CD4-positive, CD25-positive, alpha-beta regulatory T cell (primary cell): ENCODE measurements around the gene IQSEC3. TPM values are rescaled to one million over a fixed set of nuclear protein-coding genes. Genes with fewer than 3 reads are reported as not detected.
"Not testable (repeated sequence)": the region's sequence is repeated elsewhere in the genome, so short reads cannot be mapped to it uniquely, and the experiment has no call there.

Experiments used
- ATAC-seq, 2 donors: fragments of 150-1000 bp; cut with Tn5 transposase; one replicate each; pipeline ENCODE4 v1.10.0; 2021; ENCODE audit warnings: low read depth in 2 of 2, moderate number of reproducible peaks in 2 of 2, moderate library complexity in 1 of 2
- DNase-seq, 3 donors: peaks; one replicate each; pipeline versions ENCODE4 v3.0.0 to v3.0.0-alpha.2; 2012 to 2022; ENCODE audit warnings: mixed read lengths in 1 of 3
- H3K27ac ChIP-seq: one replicate; pipeline ENCODE4 v1.7.0; 2013; ENCODE audit warnings: mild to moderate bottlenecking, low read length; ENCODE audit not compliant: insufficient read depth, poor library complexity, severe bottlenecking
- H3K27me3 ChIP-seq: one replicate; pipeline ENCODE4 v1.7.0; 2013; ENCODE audit warnings: low read length; ENCODE audit not compliant: control insufficient read depth, insufficient read depth
- H3K36me3 ChIP-seq: one replicate; pipeline ENCODE4 v1.7.0; 2013; ENCODE audit warnings: mild to moderate bottlenecking, low read length, moderate library complexity; ENCODE audit not compliant: control insufficient read depth, insufficient read depth
- H3K4me1 ChIP-seq: 2 replicates; pipeline ENCODE4 v1.7.0; 2013; ENCODE audit warnings: mild to moderate bottlenecking, low read length; ENCODE audit not compliant: insufficient read depth, control insufficient read depth, poor library complexity, severe bottlenecking
- H3K4me3 ChIP-seq: one replicate; pipeline ENCODE4 v1.7.0; 2013; ENCODE audit warnings: low read depth, mild to moderate bottlenecking, low read length, moderate library complexity
- H3K9me3 ChIP-seq, 2 experiments: 1 replicate in 1 of 2; 2 replicates in 1 of 2; pipeline ENCODE4 v1.7.0; 2013; ENCODE audit warnings: low read length in 2 of 2, mild to moderate bottlenecking in 1 of 2, moderate library complexity in 1 of 2; ENCODE audit not compliant: control insufficient read depth in 2 of 2
- H3K27ac Mint-ChIP-seq, 3 donors: one replicate each; pipeline ENCODE4 v1.8.0; 2020 to 2022; ENCODE audit warnings: mild to moderate bottlenecking in 3 of 3, mixed read lengths in 3 of 3, moderate library complexity in 2 of 3
- H3K27me3 Mint-ChIP-seq: one replicate; pipeline ENCODE4 v1.8.0; 2022; ENCODE audit warnings: mild to moderate bottlenecking, mixed read lengths
- H3K36me3 Mint-ChIP-seq: one replicate; pipeline ENCODE4 v1.8.0; 2020; ENCODE audit warnings: mixed read lengths
- H3K4me1 Mint-ChIP-seq, 4 donors: one replicate each; pipeline ENCODE4 v1.8.0; 2020 to 2022; ENCODE audit warnings: mixed read lengths in 4 of 4, mild to moderate bottlenecking in 1 of 4
- H3K4me3 Mint-ChIP-seq, 4 donors: one replicate each; pipeline ENCODE4 v1.8.0; 2020 to 2022; ENCODE audit warnings: mild to moderate bottlenecking in 4 of 4, mixed read lengths in 4 of 4, moderate library complexity in 3 of 4
- H3K9me3 Mint-ChIP-seq, 7 donors: one replicate each; pipeline ENCODE4 v1.8.0; 2020 to 2022; ENCODE audit warnings: mixed read lengths in 7 of 7, mild to moderate bottlenecking in 3 of 7, moderate library complexity in 2 of 7
- polyA plus RNA-seq, 4 donors: library from polyadenylated mRNA; unstranded; fragments of 300-500 nt; fragmentation: Illumina TruSeq; gene quantifications; one replicate each; pipeline ENCODE4 v1.2.3, GENCODE V29; 2021
- total RNA-seq: library from RNA; stranded (reverse); gene quantifications from one replicate; pipeline ENCODE4 v1.2.3, GENCODE V29; 2022

Gene IQSEC3
- total and polyA plus RNA-seq, 5 donors from 2014 or later: 0.05 to 0.15 TPM; not detected in 3

DNA sequence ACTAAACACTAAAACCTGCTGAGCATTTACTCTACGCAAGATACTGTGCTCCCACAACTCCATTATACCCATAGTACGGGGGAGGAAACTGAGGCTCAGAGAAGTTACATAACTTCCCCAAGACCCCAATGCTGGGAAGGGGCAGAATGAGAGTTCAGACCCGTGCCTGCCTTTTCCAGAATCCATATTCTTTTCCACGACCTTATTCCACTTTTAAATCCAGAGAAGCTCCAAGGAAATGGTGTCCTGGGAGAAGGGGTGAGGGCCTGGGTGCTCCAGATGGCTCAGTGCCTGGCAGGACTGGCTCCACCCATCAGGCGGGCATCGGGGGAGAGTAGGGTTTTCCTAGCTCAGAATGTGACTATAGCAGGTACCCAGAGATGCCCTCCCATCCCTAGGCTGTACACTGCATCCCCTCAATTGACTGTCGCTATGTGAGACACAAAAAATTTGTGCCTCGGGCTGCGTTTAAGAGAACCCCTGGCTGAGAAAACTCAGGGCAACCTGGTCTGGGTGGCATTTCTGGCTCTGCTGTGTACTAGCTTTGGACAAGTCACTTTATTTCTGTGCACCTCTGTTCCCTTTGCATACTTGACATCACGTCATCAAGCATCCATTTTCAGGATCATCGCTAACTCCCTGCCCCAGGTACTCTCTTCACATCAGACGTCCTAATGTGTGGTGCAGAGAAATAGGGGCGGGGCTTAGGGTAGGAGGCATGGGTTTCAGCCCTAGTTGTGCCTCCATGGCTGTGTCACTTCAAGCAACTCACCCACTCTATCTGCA lies 11.6 kb upstream of the IQSEC3 start:
- Histone ChIP-seq H3K4me1 (no peaks in the 10 kb centered on the region), H3K9me3 (peaks cover 14 to 15% of the 10 kb centered on the region in 2 experiments), H3K27ac (no peak overlapping the region), H3K36me3 (no peaks in the 10 kb centered on the region), H3K27me3 (peaks cover 44% of the 10 kb centered on the region), H3K4me3 (no peak overlapping the region)
- Mint-ChIP-seq H3K27ac (no peak overlapping the region), H3K4me1 (no peaks in the 10 kb centered on the region), H3K9me3 (peaks cover 0 to 25% (median 12%) of the 10 kb centered on the region in 7 donors), H3K27me3 (peaks cover 51% of the 10 kb centered on the region), H3K4me3 (no peak overlapping the region), H3K36me3 (no peaks in the 10 kb centered on the region)
- no peak for DNase-seq
- ATAC-seq: no peak

DNA sequence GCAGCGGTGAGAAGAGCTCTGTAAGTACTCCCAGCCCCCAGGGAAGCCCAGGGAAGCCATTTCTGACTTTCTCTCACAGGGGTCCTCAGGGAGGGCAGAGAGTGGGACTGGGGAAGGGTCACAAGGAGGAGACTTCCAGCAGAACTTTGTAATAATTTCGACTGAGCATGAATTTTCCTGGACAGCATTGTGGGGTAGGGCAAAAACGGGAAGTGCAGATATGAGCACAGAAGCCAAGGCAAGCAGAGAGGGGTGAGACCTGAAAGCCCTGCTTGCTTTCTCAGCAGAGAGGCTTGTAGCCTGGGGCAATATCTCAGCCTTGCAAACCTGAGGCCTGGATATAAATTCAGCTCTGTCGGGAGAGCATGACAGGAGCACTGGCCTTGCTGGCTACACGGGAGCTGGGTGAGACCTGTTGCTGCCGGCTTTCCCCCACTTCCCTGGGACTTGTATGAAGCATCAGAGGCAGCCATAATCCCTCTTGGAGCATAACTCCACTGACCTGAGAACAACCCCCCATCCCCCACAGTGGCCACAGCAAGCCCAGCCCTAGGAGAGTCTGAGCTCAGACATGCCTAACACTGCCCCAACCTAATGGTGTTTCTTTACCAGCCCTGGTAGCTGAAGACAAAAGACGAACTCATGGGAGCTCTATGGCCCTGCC lies 9.8 kb upstream of the IQSEC3 start:
- no peak overlapping the region for H3K4me3 ChIP-seq
- no peak overlapping the region for H3K27ac ChIP-seq
- H3K36me3 ChIP-seq: no peaks in the 10 kb centered on the region
- H3K27me3 Mint-ChIP-seq: peaks cover 70% of the 10 kb centered on the region
- H3K4me1 Mint-ChIP-seq: no peaks in the 10 kb centered on the region
- H3K9me3 Mint-ChIP-seq: peaks cover 3 to 29% (median 15%) of the 10 kb centered on the region in 7 donors
- H3K27ac Mint-ChIP-seq: no peak overlapping the region
- H3K27me3 ChIP-seq: peaks cover 44% of the 10 kb centered on the region
- H3K36me3 Mint-ChIP-seq: no peaks in the 10 kb centered on the region
- H3K4me3 Mint-ChIP-seq: no peak overlapping the region
- no peaks in the 10 kb centered on the region for H3K4me1 ChIP-seq
- H3K9me3 ChIP-seq: peaks cover 14 to 15% of the 10 kb centered on the region in 2 experiments
- DNase-seq: no peak
- ATAC-seq: no peak

DNA sequence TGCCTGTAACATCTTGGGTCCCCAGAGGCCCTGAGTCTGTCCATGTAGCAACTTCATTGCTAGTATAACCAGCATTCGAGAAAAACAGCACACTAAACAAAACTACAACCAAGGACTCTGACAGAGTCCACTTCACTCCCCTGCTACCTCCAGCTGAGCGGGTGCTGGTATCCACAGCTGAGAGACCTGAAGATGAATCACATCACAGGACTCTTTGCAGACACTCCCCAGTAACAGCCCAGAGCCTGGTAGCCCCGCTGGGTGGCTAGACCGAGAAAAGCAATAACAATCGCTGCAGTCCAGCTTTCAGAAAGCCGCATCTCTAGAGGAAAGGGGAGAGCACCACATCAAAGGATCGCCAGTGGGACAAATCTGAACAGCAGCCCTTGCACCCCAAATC lies 9.0 kb upstream of the IQSEC3 start:
- Histone ChIP-seq H3K4me3 (no peak overlapping the region), H3K27me3 (peaks cover 44% of the 10 kb centered on the region), H3K27ac (no peak overlapping the region), H3K36me3 (no peaks in the 10 kb centered on the region), H3K9me3 (peaks cover 14 to 15% of the 10 kb centered on the region in 2 experiments), H3K4me1 (no peaks in the 10 kb centered on the region)
- H3K9me3 Mint-ChIP-seq: peaks cover 3 to 29% (median 15%) of the 10 kb centered on the region in 7 donors
- no peak overlapping the region for H3K27ac Mint-ChIP-seq
- DNase-seq (no peak), ATAC-seq (no peak)
- H3K27me3 Mint-ChIP-seq: peaks cover 71% of the 10 kb centered on the region
- H3K4me3 Mint-ChIP-seq: no peak overlapping the region
- no peaks in the 10 kb centered on the region for H3K36me3 Mint-ChIP-seq
- H3K4me1 Mint-ChIP-seq: no peaks in the 10 kb centered on the region

DNA sequence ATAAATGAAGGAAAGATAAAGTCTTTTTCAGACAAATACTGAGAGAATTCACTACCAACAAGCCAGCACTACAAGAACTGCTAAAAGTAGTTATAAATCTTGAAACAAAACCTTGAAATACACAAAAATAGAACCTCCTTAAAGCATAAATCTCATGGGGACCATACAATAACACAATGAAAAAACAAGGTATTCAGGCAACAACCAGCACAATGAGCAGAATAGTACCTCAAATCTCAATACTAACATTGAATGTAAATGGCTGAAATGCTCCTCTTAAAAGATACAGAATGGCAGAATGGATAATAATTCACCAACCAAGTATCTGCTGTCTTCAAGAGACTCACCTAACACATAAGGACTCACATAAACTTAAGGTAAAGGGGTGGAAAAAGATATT lies 7.7 kb upstream of the IQSEC3 start:
- ATAC-seq: no peak

DNA sequence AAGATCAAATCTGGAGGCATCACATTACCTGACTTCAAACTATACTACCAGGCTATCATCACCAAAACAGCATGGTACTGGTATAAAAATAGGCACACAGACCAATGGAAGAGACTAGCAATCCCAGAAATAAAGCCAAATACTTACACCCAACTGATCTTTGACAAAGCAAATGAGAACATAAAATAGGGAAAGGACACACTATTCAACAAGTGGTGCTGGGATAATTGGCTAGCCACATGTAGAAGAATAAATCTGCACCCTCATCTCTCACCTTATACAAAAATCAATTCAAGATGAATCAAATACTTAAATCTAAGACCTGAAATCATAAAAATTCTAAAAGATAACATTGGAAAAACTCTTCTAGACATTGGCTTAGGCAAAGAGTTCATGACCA lies 4.7 kb upstream of the IQSEC3 start:
- peaks cover 20% of the 10 kb centered on the region for H3K27me3 ChIP-seq
- not testable (repeated sequence) for H3K4me3 ChIP-seq, H3K27ac Mint-ChIP-seq, H3K4me1 Mint-ChIP-seq, DNase-seq, H3K4me1 ChIP-seq, ATAC-seq, H3K27ac ChIP-seq, H3K36me3 ChIP-seq, H3K36me3 Mint-ChIP-seq, H3K4me3 Mint-ChIP-seq
- Mint-ChIP-seq H3K27me3 (peaks cover 54% of the 10 kb centered on the region), H3K9me3 (peaks cover 3 to 25% (median 15%) of the 10 kb centered on the region in 7 donors)
- peaks cover 14 to 15% of the 10 kb centered on the region in 2 experiments for H3K9me3 ChIP-seq

More for the DNA sequence above, 7.7 kb upstream of the IQSEC3 start:
- Histone ChIP-seq H3K4me3 (no peak overlapping the region), H3K4me1 (no peaks in the 10 kb centered on the region), H3K27ac (no peak overlapping the region), H3K9me3 (peaks cover 14 to 15% of the 10 kb centered on the region in 2 experiments), H3K36me3 (no peaks in the 10 kb centered on the region), H3K27me3 (peaks cover 38% of the 10 kb centered on the region)
- Mint-ChIP-seq H3K4me3 (no peak overlapping the region), H3K36me3 (no peaks in the 10 kb centered on the region), H3K27ac (no peak overlapping the region), H3K4me1 (no peaks in the 10 kb centered on the region), H3K9me3 (peaks cover 3 to 29% (median 15%) of the 10 kb centered on the region in 7 donors), H3K27me3 (peaks cover 63% of the 10 kb centered on the region)
- DNase-seq: no peak

DNA sequence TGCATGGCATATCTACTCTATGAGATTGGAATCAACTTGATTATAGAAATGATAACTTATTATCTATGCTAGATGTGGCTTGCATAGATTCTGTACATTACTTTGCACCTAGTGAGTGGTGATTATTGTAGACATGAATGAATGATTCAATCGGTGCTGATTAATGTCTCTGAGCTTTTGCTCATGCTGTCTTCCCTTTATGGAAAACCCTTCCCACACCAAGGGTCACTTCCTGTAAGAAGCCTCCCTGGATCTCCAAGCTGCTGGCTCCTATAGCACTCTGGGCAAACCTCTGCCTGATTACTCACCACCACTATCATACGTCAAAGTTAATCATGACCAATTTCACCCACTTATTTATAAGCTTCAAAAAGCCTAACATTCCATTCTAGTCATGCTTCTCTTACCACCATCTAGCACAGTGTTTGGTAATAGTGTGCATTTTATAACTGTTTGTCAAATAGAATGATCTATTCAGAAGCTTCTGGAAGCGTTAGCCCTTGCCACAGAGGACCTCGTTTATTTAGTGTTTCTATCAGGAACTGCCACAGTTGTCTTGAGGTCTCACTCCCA lies 990 bp upstream of the IQSEC3 start:
- not testable (repeated sequence) for H3K9me3 ChIP-seq, H3K4me1 Mint-ChIP-seq, H3K27ac ChIP-seq, H3K4me3 ChIP-seq, H3K4me3 Mint-ChIP-seq, H3K36me3 Mint-ChIP-seq, H3K9me3 Mint-ChIP-seq, H3K27me3 ChIP-seq, H3K4me1 ChIP-seq, H3K36me3 ChIP-seq, ATAC-seq, DNase-seq, H3K27ac Mint-ChIP-seq
- peaks cover 30% of the 10 kb centered on the region for H3K27me3 Mint-ChIP-seq

DNA sequence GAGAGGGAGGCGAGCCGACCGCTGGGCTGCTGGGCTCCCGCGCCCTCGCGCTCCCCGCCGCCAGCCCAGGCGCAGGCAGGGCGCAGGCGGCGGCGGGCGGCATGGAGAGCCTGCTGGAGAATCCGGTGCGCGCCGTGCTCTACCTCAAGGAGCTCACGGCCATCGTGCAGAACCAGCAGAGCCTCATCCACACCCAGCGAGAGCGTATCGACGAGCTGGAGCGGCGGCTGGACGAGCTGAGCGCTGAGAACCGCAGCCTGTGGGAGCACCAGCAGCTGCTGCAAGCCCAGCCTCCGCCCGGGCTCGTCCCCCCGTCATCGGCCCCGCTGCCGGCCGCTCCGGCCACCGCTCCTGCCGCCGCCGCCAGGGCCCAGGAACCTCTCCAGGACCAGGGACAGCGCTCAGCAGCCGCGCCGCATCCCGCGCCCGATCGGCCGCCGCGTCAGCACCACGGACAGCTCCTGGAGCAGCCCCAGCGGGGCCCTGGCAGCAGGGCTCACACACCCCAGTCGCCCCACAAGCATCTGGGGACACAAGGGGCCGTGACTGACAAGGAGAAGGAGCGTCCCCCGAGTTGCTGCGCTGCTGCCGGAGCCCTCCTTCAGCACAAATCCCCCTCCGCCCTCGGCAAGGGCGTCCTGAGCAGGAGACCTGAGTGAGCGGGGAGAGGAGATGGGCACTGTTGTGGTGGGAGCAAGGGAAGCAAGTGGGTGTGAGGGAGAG lies 376 bp downstream of the IQSEC3 start:
- not testable (repeated sequence) for H3K36me3 ChIP-seq, H3K27me3 ChIP-seq, H3K9me3 ChIP-seq, H3K4me1 ChIP-seq, H3K4me3 Mint-ChIP-seq, H3K4me1 Mint-ChIP-seq, H3K36me3 Mint-ChIP-seq, H3K4me3 ChIP-seq, H3K27ac ChIP-seq, H3K9me3 Mint-ChIP-seq, H3K27ac Mint-ChIP-seq
- ATAC-seq (peak; percentile 63 to 72), DNase-seq (peak in 1 of 3 donors; percentile 7)
- peaks cover 17% of the 10 kb centered on the region for H3K27me3 Mint-ChIP-seq
